ENCODE data around the gene DBET.
A peak's percentile ranks its signal among the peaks of the same experiment; 100 is the strongest.
"Not testable (repeated sequence)": the region's sequence is repeated elsewhere in the genome, so short reads cannot be mapped to it uniquely, and the experiment has no call there.

DBET gene

DNA sequence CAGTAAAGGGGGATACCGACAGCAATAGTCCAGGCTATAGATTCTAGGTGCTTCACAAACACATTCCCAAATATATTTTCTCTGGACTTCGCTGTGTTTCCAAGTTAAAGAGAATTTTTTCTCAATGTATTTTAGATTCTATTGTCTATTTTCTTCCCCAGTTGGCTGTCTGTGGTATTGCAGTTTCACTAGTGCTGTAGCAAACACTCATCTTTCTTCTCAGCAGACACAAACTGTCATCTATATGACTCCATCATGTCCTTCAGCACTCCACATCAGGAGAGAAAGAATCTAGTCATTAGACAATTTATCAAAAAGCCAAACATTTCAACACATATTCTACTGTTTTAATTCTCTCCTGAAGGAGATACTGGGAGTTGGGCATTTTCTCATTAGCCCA is at the start of gene DBET:
Gene DBET (plus strand): TSS at position 161 of the 400 bp plus-strand sequence.
- not testable (repeated sequence) for DNase-seq (ENCODE audit: low spot score)

DNA sequence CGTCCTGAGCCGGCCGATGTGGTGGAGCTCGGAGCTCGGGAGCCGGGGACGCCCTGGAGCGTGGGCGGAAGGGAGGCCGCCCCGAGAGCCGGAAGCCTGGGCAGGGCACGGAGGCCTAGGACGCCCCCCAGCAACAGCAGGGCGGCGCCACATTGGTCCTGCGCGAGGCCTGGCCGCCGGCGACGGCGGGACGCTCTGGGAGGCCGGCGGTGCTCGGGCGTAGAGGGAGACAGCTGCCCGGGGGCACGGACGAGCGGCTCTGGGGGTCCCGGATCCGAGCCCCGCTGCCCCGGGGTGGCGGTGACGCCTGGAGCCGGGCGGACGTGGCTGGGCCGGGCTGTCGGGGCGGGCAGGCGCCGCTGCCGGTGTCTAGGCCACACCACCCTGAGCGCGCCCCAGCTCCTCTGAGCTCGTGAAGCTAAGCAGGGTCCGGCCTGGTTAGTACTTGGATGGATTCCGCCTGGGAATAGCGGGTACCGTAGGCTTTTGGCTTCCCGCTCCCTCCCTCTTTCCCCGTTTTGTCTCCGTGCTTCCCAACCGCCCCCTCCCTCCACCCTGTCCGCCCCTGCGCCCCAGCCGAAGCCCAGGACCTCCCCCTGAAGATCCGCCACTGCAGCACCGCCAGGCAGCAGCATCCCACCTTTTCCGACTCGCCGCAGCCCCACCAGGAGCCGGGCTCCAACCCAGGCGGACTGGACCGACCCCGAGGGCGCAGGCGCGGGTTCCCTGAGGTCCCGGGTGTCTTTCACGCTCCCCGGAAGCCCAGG is 49.3 kb upstream of the DBET start:
- peak; percentile 54 for DNase-seq (ENCODE audit: low spot score)

DNA sequence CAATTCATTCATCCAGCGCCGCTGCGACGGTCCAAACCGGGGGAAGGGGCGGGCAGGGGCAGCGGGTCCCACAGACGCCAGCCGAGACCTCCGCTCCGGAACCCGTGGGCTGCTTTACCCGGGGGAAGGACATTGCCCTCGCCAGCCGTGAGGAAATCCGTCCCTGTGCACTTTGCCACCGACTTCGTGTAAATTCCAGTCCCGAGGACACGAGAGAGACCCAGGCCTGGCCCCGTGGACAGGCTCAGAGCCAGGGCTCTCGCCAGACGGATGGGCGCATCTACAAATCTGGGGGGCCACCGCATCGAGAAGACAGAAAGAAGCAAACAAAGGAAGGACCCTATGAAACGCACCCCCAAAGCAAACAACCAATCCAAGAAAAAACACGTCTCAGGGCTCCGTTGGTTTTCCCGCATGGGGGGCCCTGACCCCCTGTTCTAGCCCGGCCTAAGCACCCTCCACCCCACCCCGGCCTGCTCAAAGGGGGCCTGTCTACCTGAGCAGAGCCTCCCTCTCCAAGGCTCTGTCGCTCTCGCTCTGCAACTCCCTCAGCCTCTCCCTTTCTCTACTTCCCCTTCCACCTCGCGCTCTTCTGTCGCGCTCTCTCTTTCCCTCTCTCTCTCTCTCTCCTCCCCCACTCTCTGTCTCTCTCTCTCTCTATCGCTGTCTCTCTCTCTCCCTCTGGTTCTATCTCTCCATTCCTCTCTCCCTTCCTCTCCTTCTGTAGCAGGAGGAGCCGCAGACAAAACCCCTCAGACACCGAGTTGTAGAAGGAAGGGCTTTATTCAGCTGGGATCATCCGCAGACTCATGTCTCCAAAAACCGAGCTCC is 48.5 kb upstream of the DBET start:
- no peak for DNase-seq (ENCODE audit: low spot score)

DNA sequence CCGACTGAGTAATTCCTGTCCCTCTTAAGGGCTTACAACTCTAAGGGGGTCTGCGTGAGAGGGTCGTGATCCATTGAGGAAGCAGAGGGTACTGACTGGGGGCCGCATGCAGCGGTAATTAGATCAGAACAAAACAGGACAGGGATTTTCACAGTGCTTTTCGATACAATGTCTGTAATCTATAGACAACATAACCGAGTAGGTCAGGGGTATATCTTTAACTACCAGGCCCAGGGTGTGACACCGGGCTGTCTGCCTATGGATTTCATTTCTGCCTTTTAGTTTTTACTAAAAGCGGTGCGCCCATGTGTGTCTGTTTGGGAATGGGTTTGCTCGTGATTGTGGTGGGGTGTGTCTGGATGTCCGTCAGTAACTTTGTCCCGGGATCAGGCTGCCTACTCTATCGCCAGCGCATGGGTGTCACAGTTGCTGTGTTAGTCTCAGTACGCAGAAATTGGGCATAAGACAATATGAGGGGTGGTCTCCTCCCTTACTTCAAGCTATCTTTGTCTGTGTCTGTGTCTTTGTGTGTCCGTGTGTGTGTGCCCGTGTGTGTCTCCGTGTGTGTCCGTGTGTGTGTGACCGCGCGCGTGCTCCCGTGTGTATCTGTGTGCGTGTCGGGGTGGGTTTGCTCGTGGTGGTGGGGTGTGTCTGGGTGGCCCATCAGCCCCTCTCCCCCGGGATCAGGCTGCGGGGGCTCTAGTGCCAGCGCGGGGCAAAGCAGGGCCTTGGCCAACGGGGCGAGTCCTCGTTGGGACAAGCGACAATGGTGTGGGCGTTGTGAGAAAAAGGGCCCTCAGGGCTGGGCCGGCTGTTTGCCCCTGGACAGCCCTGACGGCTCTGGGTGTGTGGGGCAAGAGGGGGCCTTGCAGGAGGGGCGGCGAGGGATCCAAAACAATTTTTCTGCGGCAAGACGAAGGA is 47.7 kb upstream of the DBET start:
- no peak for DNase-seq (ENCODE audit: low spot score)

DNA sequence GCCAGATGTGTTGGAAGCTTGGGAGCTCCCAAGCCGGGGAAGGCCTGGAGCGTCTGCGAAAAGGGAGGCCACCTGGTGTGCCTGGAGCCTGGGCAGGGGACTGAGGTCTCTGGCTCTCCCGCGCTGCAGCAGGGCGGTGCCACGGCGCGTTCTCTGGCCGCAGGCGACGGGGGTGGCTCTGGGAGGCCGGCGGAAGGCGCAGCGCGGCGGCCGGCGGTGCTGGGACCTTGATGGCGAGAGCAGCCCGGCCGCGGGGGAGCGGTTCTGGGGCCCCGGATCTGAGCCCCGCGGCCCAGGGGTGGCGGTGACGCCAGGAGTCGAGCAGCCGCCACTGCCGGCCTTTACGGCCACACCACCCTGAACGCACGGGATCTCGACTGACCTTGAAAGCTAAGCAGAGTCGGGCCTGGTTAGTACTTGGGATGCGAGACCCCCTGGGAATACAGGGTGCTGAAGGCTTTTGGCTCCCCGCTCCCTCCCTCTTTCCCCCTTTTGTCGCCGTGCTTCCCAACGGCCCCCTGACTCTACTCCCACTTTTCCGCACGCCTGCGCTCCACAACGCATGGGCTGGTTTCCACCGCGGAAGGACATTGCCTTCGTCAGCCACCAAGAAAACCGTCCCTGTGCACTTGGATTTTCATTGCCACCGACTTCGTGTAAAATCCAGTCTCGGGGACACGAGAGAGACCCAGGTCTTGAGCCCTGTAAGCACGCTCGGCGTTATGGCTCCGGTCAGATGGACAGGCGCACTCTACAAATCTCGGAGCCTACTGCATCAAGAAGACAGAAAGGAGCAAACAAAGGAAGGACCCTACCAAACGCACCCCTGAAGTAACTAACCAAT is 46.7 kb upstream of the DBET start:
- peak; percentile 46 for DNase-seq (ENCODE audit: low spot score)

DNA sequence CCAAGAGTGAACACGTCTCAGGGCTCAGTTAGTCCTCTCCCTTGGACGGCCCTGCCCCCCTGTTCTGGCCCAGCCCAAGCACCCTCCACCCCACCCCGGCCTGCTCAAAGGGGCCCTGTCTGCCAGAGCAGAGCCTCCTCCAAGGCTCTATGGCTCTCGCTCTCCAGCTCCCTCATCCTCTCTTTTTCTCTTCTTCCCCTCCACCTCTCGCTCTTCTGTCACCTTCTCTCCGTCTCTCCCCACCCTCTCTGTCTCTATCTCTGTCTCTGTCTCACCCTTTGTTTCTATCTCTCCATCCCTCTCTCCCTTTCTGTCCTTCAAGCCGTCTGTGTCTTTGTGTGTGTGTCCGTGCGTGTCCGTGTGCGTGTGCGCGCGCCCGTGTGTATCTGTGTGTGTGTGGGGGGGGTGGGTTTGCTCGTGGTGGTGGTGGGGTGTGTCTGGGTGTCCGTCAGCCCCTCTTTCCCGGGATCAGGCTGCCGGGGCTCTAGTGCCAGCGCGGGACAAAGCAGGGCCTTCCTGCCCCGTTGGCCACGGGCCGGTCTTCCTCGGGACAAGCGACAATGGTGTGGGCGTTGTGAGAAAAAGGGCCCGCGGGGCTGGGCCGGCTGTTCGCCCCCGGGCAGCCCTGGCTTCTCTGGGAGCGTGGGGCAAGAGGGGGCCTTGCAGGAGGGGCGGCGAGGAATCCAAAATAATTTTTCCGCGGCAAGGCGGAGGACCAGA is 45.9 kb upstream of the DBET start:
- DNase-seq (ENCODE audit: low spot score) = no peak

DNA sequence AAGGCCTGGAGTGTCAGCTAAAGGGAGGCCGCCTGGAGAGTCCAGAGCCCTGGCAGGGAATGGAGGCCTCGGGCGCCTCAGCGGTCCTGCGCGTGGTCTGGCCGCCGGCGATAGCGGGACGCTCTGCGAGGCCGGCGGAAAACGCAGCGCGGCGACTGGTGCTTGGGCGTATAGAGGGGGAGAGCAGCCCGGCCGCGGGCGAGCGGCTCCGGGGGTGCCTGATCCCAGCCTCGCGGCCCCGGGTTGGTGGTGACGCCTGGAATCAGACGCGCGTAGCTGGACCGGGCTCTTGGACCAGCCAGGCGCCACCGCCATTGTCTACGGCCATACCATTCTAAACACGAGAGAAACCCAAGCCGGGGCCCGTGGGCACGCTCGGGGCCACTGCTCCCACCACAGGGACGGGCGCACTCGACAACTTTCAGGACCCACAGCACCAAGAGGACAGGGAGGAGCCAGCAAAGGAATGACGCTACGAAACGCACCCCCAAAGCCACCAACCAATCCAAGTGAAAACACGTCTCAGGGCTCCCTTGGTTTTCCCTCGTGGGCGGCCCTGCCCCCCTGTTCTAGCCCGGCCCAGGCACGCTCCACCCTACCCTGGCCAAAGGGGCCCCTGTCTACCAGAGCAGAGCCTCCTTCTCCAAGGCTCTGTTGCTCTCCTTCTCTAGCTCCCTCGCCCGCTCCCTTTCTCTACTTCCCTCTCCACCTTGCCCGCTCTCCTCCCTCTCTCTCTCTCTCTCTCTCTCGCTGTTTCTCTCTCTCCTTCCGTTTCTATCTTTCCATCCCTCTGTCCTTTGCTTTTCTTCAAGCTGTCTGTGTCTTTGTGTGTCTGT is 45.1 kb upstream of the DBET start:
- DNase-seq (ENCODE audit: low spot score) = peak; percentile 50

DNA sequence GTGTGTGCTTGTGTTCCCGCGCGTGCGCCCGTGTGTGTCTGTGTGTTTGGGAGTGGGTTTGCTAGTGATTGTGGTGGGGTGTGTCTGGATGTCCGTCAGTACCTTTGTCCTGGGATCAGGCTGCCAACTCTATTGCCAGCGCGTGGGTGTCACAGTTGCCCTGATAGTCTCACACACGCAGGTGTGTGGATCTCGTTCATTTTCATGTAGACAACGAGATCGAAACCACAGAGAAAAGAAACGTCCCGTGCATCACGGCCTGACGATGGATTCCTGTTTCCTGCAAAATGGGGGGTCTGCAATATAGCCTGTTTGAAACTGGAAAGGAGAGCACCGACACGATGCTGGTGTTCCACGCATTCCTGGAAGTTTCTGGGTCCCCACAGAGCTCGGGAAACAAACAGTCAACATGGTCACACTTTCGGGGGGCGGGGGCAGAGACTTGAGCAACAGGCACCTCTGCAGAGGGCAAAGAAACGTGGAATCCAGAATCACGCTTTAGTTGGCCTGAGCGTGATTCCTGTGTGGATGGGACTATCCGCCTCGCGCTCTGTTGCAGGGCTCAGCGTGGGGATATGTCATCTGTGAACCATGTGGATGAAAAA is 44.3 kb upstream of the DBET start:
- DNase-seq (ENCODE audit: low spot score) = not testable (repeated sequence)

DNA sequence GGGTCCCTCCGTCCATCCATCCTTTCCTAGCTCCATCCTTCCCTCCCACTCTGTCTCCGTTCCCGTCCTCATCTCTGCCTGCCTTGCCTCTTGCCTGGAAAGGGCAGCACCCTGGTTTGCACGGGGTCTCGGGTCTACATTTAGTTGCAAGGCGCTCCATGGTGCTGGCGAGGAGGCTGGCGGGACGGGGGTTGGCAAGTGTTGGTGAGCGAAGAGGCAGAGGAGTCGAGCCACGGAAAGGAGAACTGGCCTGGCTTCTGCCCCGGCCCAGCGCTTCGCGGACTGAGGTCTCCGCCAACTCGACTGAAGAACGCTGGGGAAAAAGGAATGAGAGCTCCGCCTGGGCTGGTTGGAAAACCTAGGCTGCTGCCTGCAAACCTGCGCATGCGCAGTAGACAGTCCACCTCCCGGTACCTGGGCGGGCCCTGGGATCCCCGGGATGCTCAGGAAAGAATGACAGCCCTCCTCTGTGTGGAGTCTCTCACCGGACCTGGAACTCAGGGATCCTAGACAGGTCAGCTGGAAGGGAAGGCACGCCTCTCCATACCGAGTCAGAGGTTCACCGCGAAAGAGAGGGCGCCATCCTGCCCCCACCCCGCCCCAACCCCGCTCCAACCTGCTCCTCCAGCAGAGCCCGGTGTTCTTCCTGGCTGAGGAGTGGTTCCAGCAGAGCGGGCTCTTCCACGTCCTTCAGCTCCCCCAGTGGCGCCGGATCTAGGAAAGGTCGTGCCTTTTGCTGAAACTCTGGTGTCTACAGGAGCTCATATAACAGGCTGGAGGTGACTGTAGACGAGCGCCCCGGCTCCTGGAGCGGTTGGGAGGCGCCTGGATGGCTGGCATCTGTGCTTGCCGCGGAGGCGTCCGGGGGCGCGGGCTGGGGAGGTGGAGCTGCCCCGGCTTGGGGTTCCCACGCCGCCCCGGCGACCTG is 43.2 kb upstream of the DBET start:
- DNase-seq (ENCODE audit: low spot score) = peak; percentile 69

DNA sequence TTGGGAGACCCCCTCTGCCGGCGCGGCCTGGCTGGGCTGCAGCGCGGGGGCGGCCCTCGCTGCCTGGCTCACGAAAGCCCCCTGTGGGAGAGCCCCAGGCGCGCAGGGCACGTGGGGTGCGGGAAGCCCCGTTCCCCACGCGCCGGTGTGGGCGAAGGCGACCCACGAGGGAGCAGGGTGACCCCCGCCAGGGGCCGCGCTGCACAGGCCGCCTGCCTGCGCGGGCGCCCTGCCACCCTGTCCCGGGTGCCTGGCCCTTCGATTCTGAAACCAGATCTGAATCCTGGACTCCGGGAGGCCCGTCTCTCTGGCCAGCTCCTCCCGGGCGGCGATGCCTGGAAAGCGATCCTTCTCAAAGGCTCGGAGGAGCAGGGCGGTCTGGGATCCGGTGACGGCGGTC is 42.3 kb upstream of the DBET start:
- not testable (repeated sequence) for DNase-seq (ENCODE audit: low spot score)

DNA sequence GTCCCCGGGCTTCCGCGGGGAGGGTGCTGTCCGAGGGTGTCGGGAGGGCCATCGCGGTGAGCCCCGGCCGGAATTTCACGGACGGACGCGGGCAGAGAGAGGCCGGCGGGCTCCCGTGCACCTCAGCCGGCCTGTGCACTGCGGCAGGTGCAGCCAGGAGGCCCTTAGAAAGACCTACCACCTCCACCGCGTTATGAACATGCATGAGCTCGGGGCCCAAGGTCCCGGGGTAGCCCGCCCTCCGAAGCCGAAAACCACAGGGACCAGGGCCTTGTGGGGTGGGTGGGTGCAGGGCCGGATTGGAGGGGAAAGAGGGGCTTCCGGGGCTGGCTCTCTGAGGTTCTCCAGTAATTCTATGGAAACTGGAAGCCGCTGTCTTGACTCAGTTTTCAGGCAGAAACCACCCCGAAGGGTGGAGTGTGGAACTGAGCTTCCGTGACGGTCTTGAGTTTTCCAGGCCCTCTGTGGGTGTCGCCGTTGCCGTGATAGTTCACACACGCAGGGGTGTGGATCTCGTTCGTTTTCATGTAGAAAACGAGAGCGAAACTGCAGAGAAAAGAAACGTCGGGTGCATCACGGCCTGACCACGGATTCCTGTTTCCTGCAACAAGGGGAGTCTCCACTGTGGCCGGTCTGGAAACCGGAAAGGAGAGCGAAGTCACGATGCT is 41.6 kb upstream of the DBET start:
- DNase-seq (ENCODE audit: low spot score) = not testable (repeated sequence)

DNA sequence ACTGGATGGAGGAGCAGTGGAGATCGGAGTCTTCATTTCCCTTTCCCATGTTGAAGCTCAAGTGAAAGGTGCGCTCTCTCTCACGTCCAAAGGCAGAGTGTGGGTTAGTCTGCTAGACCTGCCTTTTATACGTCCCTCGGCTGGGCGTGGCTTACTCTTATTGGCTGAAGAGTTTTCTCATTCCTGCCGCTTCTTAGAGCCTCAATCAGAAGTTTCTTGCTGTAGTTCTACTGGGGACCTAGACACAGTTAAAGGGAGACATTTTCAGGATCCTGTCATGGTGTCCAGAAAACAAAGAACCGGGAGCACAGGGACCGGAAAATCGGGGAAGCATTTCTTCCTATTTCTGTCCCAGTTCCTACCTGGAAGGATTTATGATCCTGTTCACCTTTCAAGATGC is 37.1 kb upstream of the DBET start, which contains the start of gene FRG2:
Gene FRG2 (minus strand): TSS at position 101 of the 400 bp plus-strand sequence. CDS start 52 bp downstream, at position 49.
- DNase-seq (ENCODE audit: low spot score) = not testable (repeated sequence)

DNA sequence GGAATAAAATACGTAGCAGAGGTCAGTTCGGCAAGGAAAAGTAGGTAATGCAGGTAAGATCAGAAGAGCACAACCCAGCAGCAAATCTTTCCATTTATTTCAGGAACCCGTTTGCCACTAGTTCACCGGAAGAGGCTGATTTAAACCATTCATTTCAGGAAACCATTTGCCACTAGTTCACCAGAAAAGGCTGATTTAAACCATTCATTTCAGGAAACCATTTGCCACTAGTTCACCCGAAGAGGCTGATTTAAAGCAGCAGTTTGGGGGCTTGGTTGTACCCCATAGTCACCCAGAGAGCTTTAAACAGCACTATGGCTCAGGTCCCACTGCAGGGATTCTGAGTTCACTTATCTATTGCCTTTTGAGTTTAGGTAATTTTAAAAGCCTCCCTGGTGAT is 33.0 kb upstream of the DBET start:
- DNase-seq (ENCODE audit: low spot score) = not testable (repeated sequence)

DNA sequence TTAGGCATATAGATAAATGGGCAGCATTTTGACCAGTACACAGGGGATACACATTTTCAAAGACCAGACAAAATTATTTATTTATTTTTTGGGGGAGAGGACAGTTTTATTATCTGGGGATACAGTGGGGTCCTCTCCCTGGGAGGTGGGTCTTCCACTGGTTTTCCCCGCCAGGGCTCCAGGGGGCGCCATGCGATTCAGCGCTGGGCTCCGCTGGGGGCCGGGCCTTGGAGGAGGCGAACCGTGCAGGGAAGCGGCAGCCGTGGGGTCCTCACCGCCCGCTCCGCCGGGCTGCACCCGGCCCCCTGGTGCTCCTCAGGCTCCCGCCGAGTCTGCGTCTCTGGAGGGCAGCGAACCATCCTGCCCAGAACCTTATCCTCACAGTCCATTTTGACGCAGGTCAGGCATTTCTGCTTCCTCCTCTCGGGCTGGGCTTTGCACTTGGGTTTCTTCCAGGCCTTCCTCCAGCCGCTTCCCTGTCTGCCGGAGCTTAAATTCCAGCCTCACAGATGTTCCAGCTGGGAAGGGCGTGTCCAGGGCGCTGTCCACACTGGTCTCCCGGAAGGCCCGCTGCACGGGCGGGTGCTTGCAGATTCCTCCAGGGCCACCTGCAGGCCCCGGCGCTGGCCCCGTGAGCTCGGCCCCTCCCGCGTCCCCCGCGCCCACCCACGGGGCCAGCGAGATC is 26.5 kb upstream of the DBET start:
- DNase-seq (ENCODE audit: low spot score) = not testable (repeated sequence)

DNA sequence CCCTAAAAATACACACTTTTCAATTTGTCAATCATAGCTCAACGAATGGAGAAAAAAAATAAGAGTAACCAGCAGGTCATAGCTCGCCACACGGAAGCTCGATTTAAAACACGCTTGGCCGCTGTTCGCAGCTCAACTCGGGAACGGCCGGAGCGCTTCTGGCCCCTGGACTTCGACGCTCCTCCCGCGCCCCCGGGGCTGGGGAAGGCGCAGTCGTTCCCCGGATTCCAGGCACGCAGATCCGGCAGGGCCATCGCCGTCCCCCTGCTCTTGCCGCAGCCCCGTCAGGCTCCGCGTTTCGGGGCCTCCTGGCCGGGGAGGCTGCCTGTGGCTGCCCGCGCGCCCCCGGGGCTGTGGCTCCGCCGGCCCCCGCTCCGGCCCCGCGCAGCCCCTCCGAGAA is 23.4 kb upstream of the DBET start:
- DNase-seq (ENCODE audit: low spot score) = not testable (repeated sequence)

DNA sequence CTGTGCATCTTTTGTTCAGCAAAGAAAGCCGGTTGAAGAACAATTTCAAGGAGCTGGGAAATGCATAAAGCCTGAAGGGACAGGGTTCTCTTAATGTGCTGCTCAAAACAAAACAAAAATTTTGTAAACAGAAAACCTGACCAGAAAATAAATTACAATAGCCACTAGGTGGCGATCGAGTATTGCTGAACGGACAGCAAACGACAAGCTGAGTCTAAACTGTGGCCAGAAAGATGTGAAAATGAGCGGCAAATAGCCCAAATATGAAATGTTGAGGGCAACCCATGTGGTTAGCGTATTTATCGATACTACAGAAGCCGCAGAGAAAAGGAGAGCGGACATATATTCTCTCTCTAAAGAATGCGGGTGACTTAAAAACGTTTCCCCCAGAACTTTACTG is 16.7 kb upstream of the DBET start:
- not testable (repeated sequence) for DNase-seq (ENCODE audit: low spot score)
